HepG2 (cell line): ENCODE measurements around the gene FUT1. TPM values are rescaled to one million over a fixed set of nuclear protein-coding genes. Genes with fewer than 3 reads are reported as not detected.
A peak's percentile ranks its signal among the peaks of the same experiment; 100 is the strongest.

Experiments used
- ARID4A ChIP-seq: sonication (generic); formaldehyde crosslinking; IDR thresholded peaks from 2 replicates; pipeline ENCODE4 v1.5.0; 2020; ENCODE audit warnings: mild to moderate bottlenecking, missing genetic modification reagents, borderline replicate concordance
- FOXP1 ChIP-seq, 2 experiments: fragments of 450-650 bp in 1 of 2; IDR thresholded peaks; 2 replicates each; pipeline ENCODE4 v1.6.1; 2017 to 2018; ENCODE audit warnings: antibody characterized with exemption in 1 of 2
- GATAD2A ChIP-seq: IDR thresholded peaks from 2 replicates; pipeline ENCODE4 v1.6.1; 2016
- MNT ChIP-seq: fragments of 450-650 bp; IDR thresholded peaks from 2 replicates; pipeline ENCODE4 v1.6.1; 2016
- MYNN ChIP-seq: sonication (generic); formaldehyde crosslinking; IDR thresholded peaks from 2 replicates; pipeline ENCODE4 v1.4.0; 2020; ENCODE audit warnings: mild to moderate bottlenecking, low read depth, missing genetic modification reagents
- NFAT5 ChIP-seq: sonication (generic); formaldehyde crosslinking; IDR thresholded peaks from 2 replicates; pipeline ENCODE4 v1.4.0; 2020; ENCODE audit warnings: missing genetic modification reagents
- NFE2 ChIP-seq: sonication (generic); formaldehyde crosslinking; IDR thresholded peaks from 2 replicates; pipeline ENCODE4 v1.4.0; 2020; ENCODE audit warnings: missing genetic modification reagents
- NFYC ChIP-seq: IDR thresholded peaks from 2 replicates; pipeline ENCODE4 v1.6.1; 2016; ENCODE audit warnings: missing genetic modification reagents, missing compliant biosample characterization
- REPIN1 ChIP-seq: sonication (generic); formaldehyde crosslinking; IDR thresholded peaks from 2 replicates; pipeline ENCODE4 v1.8.0; 2022; ENCODE audit warnings: missing genetic modification reagents, low read depth, mild to moderate bottlenecking, borderline replicate concordance
- RFX3 ChIP-seq: IDR thresholded peaks from 2 replicates; pipeline ENCODE4 v1.6.1; 2016; ENCODE audit warnings: missing biosample characterization, missing genetic modification reagents
- RFXANK ChIP-seq: IDR thresholded peaks from 2 replicates; pipeline ENCODE4 v1.6.1; 2016
- SIX1 ChIP-seq: sonication (generic); formaldehyde crosslinking; IDR thresholded peaks from 2 replicates; pipeline ENCODE4 v1.4.0; 2020; ENCODE audit warnings: missing genetic modification reagents, borderline replicate concordance
- STAG1 ChIP-seq: sonication (generic); formaldehyde crosslinking; IDR thresholded peaks from 2 replicates; pipeline ENCODE4 v1.4.0; 2020; ENCODE audit warnings: missing genetic modification reagents
- TAF15 ChIP-seq: fragments of 200-400 bp; formaldehyde crosslinking; IDR thresholded peaks from one replicate; pipeline ENCODE4 v1.6.1; 2018; ENCODE audit warnings: mild to moderate bottlenecking, low read depth, low read length; ENCODE audit not compliant: poor library complexity, severe bottlenecking
- ZBTB42 ChIP-seq: sonication (generic); formaldehyde crosslinking; IDR thresholded peaks from 2 replicates; pipeline ENCODE4 v1.5.0; 2020; ENCODE audit warnings: mild to moderate bottlenecking, missing genetic modification reagents
- ZC3H13 ChIP-seq: sonication (generic); formaldehyde crosslinking; IDR thresholded peaks from 2 replicates; pipeline ENCODE4 v1.8.1; 2023; ENCODE audit warnings: mild to moderate bottlenecking, missing genetic modification reagents, moderate library complexity
- ZNF557 ChIP-seq: sonication (generic); formaldehyde crosslinking; IDR thresholded peaks from 2 replicates; pipeline ENCODE4 v1.4.0; 2020; ENCODE audit warnings: missing genetic modification reagents
- polyA plus RNA-seq, 8 experiments: library from polyadenylated mRNA; depleted of rRNA in 3 of 8; stranded (reverse) in 7 of 8; unstranded in 1 of 8; fragments of >200 nt; fragmentation: Illumina TruSeq in 4 of 8; extraction: Trizol in 4 of 8; gene quantifications; 2 replicates each; pipeline versions ENCODE4 v1.2.1 to v1.2.3, GENCODE V29; 2011 to 2016; ENCODE audit warnings: low read depth in 4 of 8, missing spikeins in 1 of 8, mixed read lengths in 1 of 8; ENCODE audit not compliant: insufficient read depth in 1 of 8
- total RNA-seq, 5 experiments: library from RNA; depleted of rRNA; stranded (reverse); fragments of >200 nt; fragmentation: Illumina TruSeq; extraction: Trizol; gene quantifications; 2 replicates each; pipeline ENCODE4 v1.2.3, GENCODE V29; 2016; ENCODE audit warnings: low read depth in 1 of 5
- TF ChIP-seq, protein P1 (sequence below): sonication (generic); formaldehyde crosslinking; IDR thresholded peaks from 2 replicates; pipeline ENCODE4 v1.5.0; 2020; ENCODE audit warnings: mild to moderate bottlenecking, missing genetic modification reagents

FUT1 gene
- total and polyA plus RNA-seq, 2 of the 13 experiments (the other 11 are each of a cell fraction or from before 2014, with no cell fraction given), result 0.07 to 1.1 TPM

DNA sequence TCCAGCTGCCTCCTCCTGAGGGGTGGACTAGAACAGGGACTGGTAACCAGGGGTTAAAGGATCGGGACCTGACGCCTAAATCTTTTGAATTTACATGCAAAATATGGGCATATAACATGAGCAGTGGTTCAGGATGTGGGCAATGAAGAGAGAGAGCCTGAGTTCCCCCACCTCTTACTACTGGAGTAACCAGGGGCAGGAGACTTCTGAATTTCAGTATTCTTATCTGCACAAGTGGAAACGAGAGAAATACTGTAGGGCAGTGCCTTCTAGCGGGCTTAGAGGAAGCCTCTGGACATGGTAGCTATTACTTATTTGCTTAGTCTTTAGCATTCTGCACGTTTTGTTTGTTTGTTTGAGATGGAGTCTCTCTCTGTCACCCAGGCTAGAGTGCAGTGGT lies 32.1 kb upstream of the FUT1 start (continued):
- no peak for TF ChIP-seq ARID4A
- no peak for TF ChIP-seq FOXP1 (IDR thresholded peaks at IDR 0.05)
- peak; percentile 67 for TF ChIP-seq FOXP1 (CRISPR knock-in tag; IDR thresholded peaks at IDR 0.05)
- TF ChIP-seq ZC3H13 (CRISPR knock-in tag), result no peak
- TF ChIP-seq NFYC (CRISPR knock-in tag), result no peak
- no peak for TF ChIP-seq RFXANK (CRISPR knock-in tag)
- no peak for TF ChIP-seq RFX3 (CRISPR knock-in tag)
- no peak for TF ChIP-seq NFE2
- TF ChIP-seq NFAT5 (CRISPR knock-in tag), result no peak
- no peak for TF ChIP-seq TAF15
- peak; percentile 85 for TF ChIP-seq STAG1 (CRISPR knock-in tag)
- no peak for TF ChIP-seq SIX1 (CRISPR knock-in tag)
- TF ChIP-seq MYNN, result no peak
- TF ChIP-seq MNT, result no peak
- TF ChIP-seq, protein P1, sequence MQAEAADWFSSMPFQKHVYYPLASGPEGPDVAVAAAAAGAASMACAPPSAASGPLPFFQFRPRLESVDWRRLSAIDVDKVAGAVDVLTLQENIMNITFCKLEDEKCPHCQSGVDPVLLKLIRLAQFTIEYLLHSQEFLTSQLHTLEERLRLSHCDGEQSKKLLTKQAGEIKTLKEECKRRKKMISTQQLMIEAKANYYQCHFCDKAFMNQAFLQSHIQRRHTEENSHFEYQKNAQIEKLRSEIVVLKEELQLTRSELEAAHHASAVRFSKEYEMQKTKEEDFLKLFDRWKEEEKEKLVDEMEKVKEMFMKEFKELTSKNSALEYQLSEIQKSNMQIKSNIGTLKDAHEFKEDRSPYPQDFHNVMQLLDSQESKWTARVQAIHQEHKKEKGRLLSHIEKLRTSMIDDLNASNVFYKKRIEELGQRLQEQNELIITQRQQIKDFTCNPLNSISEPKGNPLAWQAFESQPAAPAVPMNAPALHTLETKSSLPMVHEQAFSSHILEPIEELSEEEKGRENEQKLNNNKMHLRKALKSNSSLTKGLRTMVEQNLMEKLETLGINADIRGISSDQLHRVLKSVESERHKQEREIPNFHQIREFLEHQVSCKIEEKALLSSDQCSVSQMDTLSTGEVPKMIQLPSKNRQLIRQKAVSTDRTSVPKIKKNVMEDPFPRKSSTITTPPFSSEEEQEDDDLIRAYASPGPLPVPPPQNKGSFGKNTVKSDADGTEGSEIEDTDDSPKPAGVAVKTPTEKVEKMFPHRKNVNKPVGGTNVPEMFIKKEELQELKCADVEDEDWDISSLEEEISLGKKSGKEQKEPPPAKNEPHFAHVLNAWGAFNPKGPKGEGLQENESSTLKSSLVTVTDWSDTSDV (CRISPR knock-in tag), result no peak
- no peak for TF ChIP-seq ZNF557 (CRISPR knock-in tag)
- TF ChIP-seq ZBTB42 (CRISPR knock-in tag), result no peak
- TF ChIP-seq REPIN1 (CRISPR knock-in tag), result no peak
- TF ChIP-seq GATAD2A (CRISPR knock-in tag), result peak; percentile 22; the same call in 1 of the 2 replicates
